ENCODE measurements around the gene GFRA1.

Gene GFRA1

GRCh38 chr10:116093031-116093430 is 180.0 kb downstream of the GFRA1 start:
- in situ Hi-C loops (cut with HindIII; ENCODE audit: low sequenced_read_pairs) = no loop called here
- TF ChIP-seq CTCF (IDR thresholded peaks at IDR 0.05; ENCODE audit: low read depth, low read length) = no peak
- no peak overlapping the region for H3K4me3 ChIP-seq (ENCODE audit: low read depth, low read length)
- no peak for DNase-seq (ENCODE audit: low read depth, low spot score)

- in situ Hi-C loops (cut with HindIII; ENCODE audit: low sequenced_read_pairs) = no loop called here
- no peak for TF ChIP-seq CTCF (IDR thresholded peaks at IDR 0.05; ENCODE audit: low read depth, low read length)
- DNase-seq (ENCODE audit: low read depth, low spot score) = no peak
- H3K4me3 ChIP-seq (ENCODE audit: low read depth, low read length) = no peak overlapping the region
Measured at GRCh38 chr10:116088985-116089384, 184.0 kb downstream of the GFRA1 start.

GRCh38 chr10:116085323-116085722 is 187.7 kb downstream of the GFRA1 start:
- H3K4me3 ChIP-seq (ENCODE audit: low read depth, low read length) = no peak overlapping the region
- in situ Hi-C loops (cut with HindIII; ENCODE audit: low sequenced_read_pairs) = no loop called here
- no peak for TF ChIP-seq CTCF (IDR thresholded peaks at IDR 0.05; ENCODE audit: low read depth, low read length)
- no peak for DNase-seq (ENCODE audit: low read depth, low spot score)

- in situ Hi-C loops (cut with HindIII; ENCODE audit: low sequenced_read_pairs) = no loop called here
- no peak overlapping the region for H3K4me3 ChIP-seq (ENCODE audit: low read depth, low read length)
- DNase-seq (ENCODE audit: low read depth, low spot score) = peak; percentile 22
- TF ChIP-seq CTCF (IDR thresholded peaks at IDR 0.05; ENCODE audit: low read depth, low read length) = no peak
Measured at GRCh38 chr10:116084161-116084560, 188.8 kb downstream of the GFRA1 start.

- H3K4me3 ChIP-seq (ENCODE audit: low read depth, low read length) = no peak overlapping the region
- DNase-seq (ENCODE audit: low read depth, low spot score) = no peak
- TF ChIP-seq CTCF (IDR thresholded peaks at IDR 0.05; ENCODE audit: low read depth, low read length) = no peak
- in situ Hi-C loops (cut with HindIII; ENCODE audit: low sequenced_read_pairs) = no loop called here
Measured at GRCh38 chr10:116083226-116083762, 189.7 kb downstream of the GFRA1 start.

GRCh38 chr10:116082762-116083161 is 190.2 kb downstream of the GFRA1 start:
- DNase-seq (ENCODE audit: low read depth, low spot score) = no peak
- no peak for TF ChIP-seq CTCF (IDR thresholded peaks at IDR 0.05; ENCODE audit: low read depth, low read length)
- in situ Hi-C loops (cut with HindIII; ENCODE audit: low sequenced_read_pairs) = no loop called here
- no peak overlapping the region for H3K4me3 ChIP-seq (ENCODE audit: low read depth, low read length)

- DNase-seq (ENCODE audit: low read depth, low spot score) = peak; percentile 30
- TF ChIP-seq CTCF (IDR thresholded peaks at IDR 0.05; ENCODE audit: low read depth, low read length) = no peak
- no peak overlapping the region for H3K4me3 ChIP-seq (ENCODE audit: low read depth, low read length)
- in situ Hi-C loops (cut with HindIII; ENCODE audit: low sequenced_read_pairs) = no loop called here
Measured at GRCh38 chr10:116082206-116082605, 190.8 kb downstream of the GFRA1 start.
